Right atrium auricular region (tissue), 2 donors: ENCODE data around the gene VAV1. TPM values are rescaled to one million over a fixed set of nuclear protein-coding genes. Genes with fewer than 3 reads are reported as not detected.
"Not testable (repeated sequence)": the region's sequence is repeated elsewhere in the genome, so short reads cannot be mapped to it uniquely, and the experiment has no call there.

ENCODE experiments used
- DNase-seq: peaks from one replicate; pipeline ENCODE4 v3.0.0-alpha.2; 2019; ENCODE audit warnings: low spot score
- H3K27ac ChIP-seq, 2 donors: fragments of 200-600 bp; sonication (generic); 1 replicate in 1 of 2; 2 replicates in 1 of 2; pipeline ENCODE4 v1.5.1; 2016 to 2019
- H3K27me3 ChIP-seq, 2 donors: fragments of 200-600 bp; sonication (generic); one replicate each; pipeline versions ENCODE4 v1.5.1 to v1.6.0; 2017 to 2019
- H3K36me3 ChIP-seq: fragments of 200-600 bp; sonication (generic); one replicate; pipeline ENCODE4 v1.5.1; 2016
- H3K4me1 ChIP-seq, 2 donors: fragments of 200-600 bp; sonication (generic); one replicate each; pipeline versions ENCODE4 v1.5.1 to v1.6.0; 2017 to 2019
- H3K4me3 ChIP-seq, 2 donors: fragments of 200-600 bp; sonication (generic); 1 replicate in 1 of 2; 2 replicates in 1 of 2; pipeline ENCODE4 v1.5.1; 2017 to 2019; ENCODE audit warnings: mild to moderate bottlenecking in 1 of 2, moderate library complexity in 1 of 2
- H3K9me3 ChIP-seq, 2 donors: fragments of 200-600 bp; sonication (generic); one replicate each; pipeline ENCODE4 v1.5.1; 2019
- CTCF ChIP-seq, 2 donors: fragments of 200-600 bp; sonication (generic); IDR thresholded peaks; one replicate each; pipeline ENCODE4 v1.5.1; 2019; ENCODE audit warnings: antibody characterized with exemption in 2 of 2
- total RNA-seq, 2 donors: library from RNA; depleted of rRNA; stranded (reverse); fragments of >200 nt; gene quantifications; one replicate each; pipeline ENCODE4 v1.1.0, GENCODE V29; 2016

VAV1 gene
- total RNA-seq, 2 donors from 2014 or later, result 0.52 to 1.4 TPM

GRCh38 chr19:6772866-6773322 lies 386 bp downstream of the VAV1 start:
- peaks cover 0 to under 1% of the 10 kb centered on the region in 2 donors for H3K4me1 ChIP-seq
- H3K9me3 ChIP-seq, result no peaks in the 10 kb centered on the region
- H3K27me3 ChIP-seq, result peaks cover 0 to under 1% of the 10 kb centered on the region in 2 donors
- TF ChIP-seq CTCF (IDR thresholded peaks at IDR 0.05), result no peak
- H3K36me3 ChIP-seq, result no peaks in the 10 kb centered on the region
- peak overlapping the region; percentile 11 to 44 for H3K4me3 ChIP-seq
- H3K27ac ChIP-seq, result no peak overlapping the region
- no peak for DNase-seq

GRCh38 chr19:6773323-6773931 lies 919 bp downstream of the VAV1 start:
- Histone ChIP-seq H3K36me3 (no peaks in the 10 kb centered on the region), H3K27me3 (no peaks in the 10 kb centered on the region), H3K4me3 (peak overlapping the region; percentile 11 to 44), H3K27ac (no peak overlapping the region), H3K4me1 (no peaks in the 10 kb centered on the region), H3K9me3 (no peaks in the 10 kb centered on the region)
- no peak for DNase-seq
- no peak for TF ChIP-seq CTCF (IDR thresholded peaks at IDR 0.05)

GRCh38 chr19:6774821-6775707 lies 2.6 kb downstream of the VAV1 start:
- H3K27me3 ChIP-seq, result no peaks in the 10 kb centered on the region
- no peak for TF ChIP-seq CTCF (IDR thresholded peaks at IDR 0.05)
- H3K4me3 ChIP-seq, result no peak overlapping the region
- no peaks in the 10 kb centered on the region for H3K9me3 ChIP-seq
- H3K36me3 ChIP-seq, result no peaks in the 10 kb centered on the region
- no peaks in the 10 kb centered on the region for H3K4me1 ChIP-seq
- no peak for DNase-seq
- H3K27ac ChIP-seq, result no peak overlapping the region

- H3K27ac ChIP-seq, H3K4me1 ChIP-seq, DNase-seq, H3K36me3 ChIP-seq, H3K27me3 ChIP-seq, H3K9me3 ChIP-seq, H3K4me3 ChIP-seq: not testable (repeated sequence)
Observed at GRCh38 chr19:6776045-6776444, 3.5 kb downstream of the VAV1 start.

- Histone ChIP-seq H3K9me3 (no peaks in the 10 kb centered on the region), H3K27me3 (no peaks in the 10 kb centered on the region), H3K27ac (no peak overlapping the region), H3K4me3 (no peak overlapping the region), H3K36me3 (no peaks in the 10 kb centered on the region), H3K4me1 (no peaks in the 10 kb centered on the region)
- DNase-seq, result no peak
- no peak for TF ChIP-seq CTCF (IDR thresholded peaks at IDR 0.05)
Observed at GRCh38 chr19:6776999-6777398, 4.5 kb downstream of the VAV1 start.

GRCh38 chr19:6777434-6777833 lies 4.9 kb downstream of the VAV1 start:
- H3K4me1 ChIP-seq, result no peaks in the 10 kb centered on the region
- H3K4me3 ChIP-seq, result no peak overlapping the region
- DNase-seq, result no peak
- TF ChIP-seq CTCF (IDR thresholded peaks at IDR 0.05), result no peak
- no peaks in the 10 kb centered on the region for H3K9me3 ChIP-seq
- H3K27me3 ChIP-seq, result no peaks in the 10 kb centered on the region
- no peaks in the 10 kb centered on the region for H3K36me3 ChIP-seq
- H3K27ac ChIP-seq, result no peak overlapping the region
